ENCODE results near the gene TWSG1. TPM values are rescaled to one million over a fixed set of nuclear protein-coding genes. Genes with fewer than 3 reads are reported as not detected.
A peak's percentile ranks its signal among the peaks of the same experiment; 100 is the strongest.

TWSG1 gene
- total RNA-seq: 10 to 100 TPM in 1 of 6 experiments, 1 to 10 TPM in 5; 3.7 to 11.3 (median 5.9) TPM
- long read RNA-seq, partial matches to known transcripts: 0 of 1 reads
- long read RNA-seq, other reads (novel, unspliced or antisense): 0 of 1 reads

DNA sequence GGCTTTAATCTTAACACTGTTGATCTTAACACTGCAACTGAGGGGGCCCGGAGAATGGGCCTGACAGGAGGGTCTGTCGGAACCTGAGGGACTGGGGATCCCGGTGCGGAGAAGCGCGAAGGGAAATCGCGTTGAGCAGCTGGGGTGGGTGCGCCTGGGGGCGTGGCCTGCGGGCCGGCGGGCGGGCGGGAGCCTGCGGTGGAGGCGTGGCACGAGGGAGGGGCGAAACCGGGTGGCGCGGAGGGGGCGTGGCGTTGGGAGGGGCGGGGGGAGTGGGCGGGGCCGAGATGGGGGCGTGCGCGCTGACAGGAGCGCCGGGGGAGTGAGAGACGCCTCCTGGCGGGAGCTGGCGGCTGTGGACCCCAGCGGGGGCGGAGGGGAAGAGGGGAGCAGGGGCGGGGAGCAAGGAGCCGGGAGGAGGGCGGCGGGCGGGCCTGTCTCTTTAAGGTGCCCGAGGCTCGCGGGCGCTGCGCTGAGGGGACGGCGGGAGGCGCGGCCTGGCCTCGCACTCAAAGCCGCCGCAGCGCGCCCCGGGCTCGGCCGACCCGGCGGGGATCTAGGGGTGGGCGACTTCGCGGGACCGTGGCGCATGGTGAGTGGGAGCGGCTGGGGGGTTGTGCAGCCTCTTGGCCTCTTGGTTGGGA, at the start of gene TWSG1:
Gene TWSG1 (plus strand): TSS at position 445 of the 644 bp plus-strand sequence. CDS start 2,457 bp downstream, outside the sequence.
- no peaks in the 10 kb centered on the region for H3K4me1 ChIP-seq
- H3K36me3 ChIP-seq: no peaks in the 10 kb centered on the region
- under 1% methylated on average over 24 of the region's 67 CpGs for WGBS (ENCODE audit: insufficient coverage, low coverage, low lambda C conversion rate, missing lambda C conversion rate)
- no peaks in the 10 kb centered on the region for H3K9me3 ChIP-seq
- H3K27ac ChIP-seq: peak within 1 kb of the TSS; percentile 14 to 84 (median 32)
- H3K4me3 ChIP-seq: peak within 1 kb of the TSS; percentile 64 to 82 (median 81)
- TF ChIP-seq, protein P1, sequence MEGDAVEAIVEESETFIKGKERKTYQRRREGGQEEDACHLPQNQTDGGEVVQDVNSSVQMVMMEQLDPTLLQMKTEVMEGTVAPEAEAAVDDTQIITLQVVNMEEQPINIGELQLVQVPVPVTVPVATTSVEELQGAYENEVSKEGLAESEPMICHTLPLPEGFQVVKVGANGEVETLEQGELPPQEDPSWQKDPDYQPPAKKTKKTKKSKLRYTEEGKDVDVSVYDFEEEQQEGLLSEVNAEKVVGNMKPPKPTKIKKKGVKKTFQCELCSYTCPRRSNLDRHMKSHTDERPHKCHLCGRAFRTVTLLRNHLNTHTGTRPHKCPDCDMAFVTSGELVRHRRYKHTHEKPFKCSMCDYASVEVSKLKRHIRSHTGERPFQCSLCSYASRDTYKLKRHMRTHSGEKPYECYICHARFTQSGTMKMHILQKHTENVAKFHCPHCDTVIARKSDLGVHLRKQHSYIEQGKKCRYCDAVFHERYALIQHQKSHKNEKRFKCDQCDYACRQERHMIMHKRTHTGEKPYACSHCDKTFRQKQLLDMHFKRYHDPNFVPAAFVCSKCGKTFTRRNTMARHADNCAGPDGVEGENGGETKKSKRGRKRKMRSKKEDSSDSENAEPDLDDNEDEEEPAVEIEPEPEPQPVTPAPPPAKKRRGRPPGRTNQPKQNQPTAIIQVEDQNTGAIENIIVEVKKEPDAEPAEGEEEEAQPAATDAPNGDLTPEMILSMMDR (IDR thresholded peaks at IDR 0.05): peak in 3 of 4 donors; percentile 28 to 40 (median 37)
- peak; percentile 40 for TF ChIP-seq POLR2A (IDR thresholded peaks at IDR 0.05)
- H3K27me3 ChIP-seq: no peaks in the 10 kb centered on the region
- ATAC-seq: peak; percentile 95 to 96 (median 95)
- DNase-seq: peak; percentile 92 to 95 (median 94)
- intact Hi-C loops (cut with DNase I): no loop called here

DNA sequence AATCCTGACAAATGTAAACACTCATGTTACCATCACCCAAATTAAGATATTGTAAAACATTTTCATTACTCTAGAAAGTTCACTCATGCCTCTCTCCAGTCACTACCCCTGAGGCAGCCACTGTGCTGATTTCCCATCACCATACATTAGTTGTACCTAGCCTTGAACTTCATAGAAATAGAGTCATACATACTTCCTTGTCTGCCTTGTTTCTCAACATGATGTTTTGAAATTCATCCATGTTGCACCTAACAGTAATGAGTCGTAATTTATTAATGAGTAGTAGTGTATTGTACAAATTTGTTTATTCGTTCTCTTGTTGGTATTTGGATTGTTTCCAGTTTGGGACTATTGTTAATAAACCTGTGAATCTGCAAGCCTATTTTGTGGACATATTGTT, 49.0 kb upstream of the TWSG1 start:
- Histone ChIP-seq H3K27ac (no peak overlapping the region), H3K9me3 (no peaks in the 10 kb centered on the region), H3K4me3 (no peak overlapping the region), H3K4me1 (no peaks in the 10 kb centered on the region), H3K36me3 (peaks cover 0 to 4% (median 0%) of the 10 kb centered on the region in 4 donors), H3K27me3 (no peaks in the 10 kb centered on the region)
- TF ChIP-seq, protein P1 (IDR thresholded peaks at IDR 0.05): no peak
- TF ChIP-seq POLR2A (IDR thresholded peaks at IDR 0.05): no peak
- no peak for DNase-seq
- WGBS (ENCODE audit: insufficient coverage, low coverage, low lambda C conversion rate, missing lambda C conversion rate): 90% methylated on average over 2 of the region's 2 CpGs
- no peak for ATAC-seq
- intact Hi-C loops (cut with DNase I): no loop called here

DNA sequence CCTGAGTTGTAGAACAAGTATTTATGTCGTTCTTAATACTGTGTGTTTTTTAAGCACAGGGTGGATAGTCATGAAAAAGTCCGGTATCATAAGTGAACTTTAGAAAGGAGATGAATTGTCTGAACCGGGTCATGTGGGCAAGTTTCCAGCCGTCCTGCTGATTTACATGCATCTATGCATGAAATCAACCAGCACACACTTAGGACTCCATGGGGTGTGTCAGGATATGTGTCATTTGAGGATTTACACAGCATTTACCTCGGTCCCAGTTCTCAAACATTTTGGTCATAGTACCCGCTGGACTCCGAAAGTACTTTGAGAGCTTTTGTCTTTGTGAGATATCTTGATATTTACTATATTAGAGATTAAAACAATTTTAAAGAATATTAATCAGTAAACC, 47.5 kb upstream of the TWSG1 start:
- Histone ChIP-seq H3K9me3 (no peaks in the 10 kb centered on the region), H3K4me1 (no peaks in the 10 kb centered on the region), H3K4me3 (no peak overlapping the region), H3K27me3 (no peaks in the 10 kb centered on the region), H3K27ac (no peak overlapping the region), H3K36me3 (no peaks in the 10 kb centered on the region)
- DNase-seq (no peak), ATAC-seq (no peak)
- 70% methylated on average over 7 of the region's 7 CpGs for WGBS (ENCODE audit: insufficient coverage, low coverage, low lambda C conversion rate, missing lambda C conversion rate)
- TF ChIP-seq POLR2A (IDR thresholded peaks at IDR 0.05): no peak
- TF ChIP-seq, protein P1 (IDR thresholded peaks at IDR 0.05): no peak
- intact Hi-C loops (cut with DNase I): no loop called here

DNA sequence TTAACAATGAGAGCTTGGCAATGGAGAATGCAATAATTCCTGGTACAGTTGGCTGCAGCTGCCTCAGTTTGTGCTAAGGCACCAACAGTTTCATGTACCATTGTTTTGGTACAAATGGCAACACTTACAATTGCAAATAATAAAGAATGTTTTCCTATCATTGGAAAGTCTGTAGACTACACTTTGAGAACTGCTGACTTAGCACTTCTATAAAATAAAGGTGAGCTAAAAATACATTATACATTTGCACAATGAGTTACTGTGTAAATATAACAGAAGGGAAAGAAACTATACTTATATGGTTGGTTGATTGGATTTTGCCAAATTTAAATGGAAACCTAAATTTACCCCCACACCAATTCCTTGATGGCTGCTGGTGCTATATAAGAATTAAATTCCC, 44.9 kb upstream of the TWSG1 start:
- ATAC-seq: no peak
- no peak for DNase-seq
- H3K27me3 ChIP-seq: no peaks in the 10 kb centered on the region
- no peaks in the 10 kb centered on the region for H3K36me3 ChIP-seq
- H3K4me3 ChIP-seq: no peak overlapping the region
- intact Hi-C loops (cut with DNase I): no loop called here
- no peak overlapping the region for H3K27ac ChIP-seq
- H3K4me1 ChIP-seq: no peaks in the 10 kb centered on the region
- TF ChIP-seq, protein P1 (IDR thresholded peaks at IDR 0.05): no peak
- H3K9me3 ChIP-seq: no peaks in the 10 kb centered on the region

Data from right lobe of liver (tissue), 6 donors.